Measurements from ENCODE around the gene MAST3. TPM values are rescaled to one million over a fixed set of nuclear protein-coding genes. Genes with fewer than 3 reads are reported as not detected.
"Not testable (repeated sequence)": the region's sequence is repeated elsewhere in the genome, so short reads cannot be mapped to it uniquely, and the experiment has no call there.

The MAST3 gene
- total RNA-seq, 1 donor from 2014 or later, result 5.6 TPM

DNA sequence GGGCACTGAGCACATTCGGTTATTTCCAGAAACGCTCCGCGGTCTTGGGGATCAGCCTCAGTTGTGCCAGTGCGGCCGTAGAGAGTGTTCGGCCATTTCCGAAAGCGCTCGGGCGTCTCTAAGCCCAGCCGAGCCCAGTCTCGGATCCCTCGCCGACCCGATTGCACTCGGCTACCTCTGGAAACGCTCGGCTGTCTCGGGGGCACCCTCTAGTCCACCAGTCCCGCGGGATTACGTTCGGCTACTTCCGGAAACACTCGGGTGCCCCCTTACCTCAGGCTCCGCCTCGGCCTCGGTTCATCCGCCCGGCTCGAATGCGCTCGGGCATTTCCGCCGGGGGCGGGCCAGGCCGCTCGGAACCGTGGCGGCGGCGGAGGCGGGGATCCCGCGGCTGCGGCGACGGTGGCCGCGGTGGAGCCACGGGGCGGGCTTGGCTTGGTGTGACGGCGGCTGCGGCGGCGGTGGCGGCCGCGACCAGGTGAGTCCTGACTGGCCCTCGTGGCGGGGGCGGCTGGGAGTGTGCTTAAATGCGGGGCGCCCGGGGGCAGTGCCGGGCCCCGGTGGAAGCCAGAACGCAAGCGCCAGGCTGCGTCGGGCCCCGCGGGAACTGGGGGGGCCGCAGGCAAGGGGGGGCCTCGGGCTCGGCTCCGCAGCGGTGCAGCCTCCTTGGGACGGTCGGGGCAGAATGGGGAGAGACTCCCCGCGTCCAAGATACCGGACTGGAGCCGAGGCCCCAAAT, 55.4 kb downstream of the MAST3 start, which contains the start of gene PIK3R2:
TSS of gene PIK3R2 (plus strand) at position 347 of the 739 bp plus-strand sequence. CDS start 2,717 bp downstream, outside the sequence.
- intact Hi-C loops (cut with micrococcal nuclease), result no loop called here
- ATAC-seq, result peak; percentile 89
- DNase-seq, result peak; percentile 100

DNA sequence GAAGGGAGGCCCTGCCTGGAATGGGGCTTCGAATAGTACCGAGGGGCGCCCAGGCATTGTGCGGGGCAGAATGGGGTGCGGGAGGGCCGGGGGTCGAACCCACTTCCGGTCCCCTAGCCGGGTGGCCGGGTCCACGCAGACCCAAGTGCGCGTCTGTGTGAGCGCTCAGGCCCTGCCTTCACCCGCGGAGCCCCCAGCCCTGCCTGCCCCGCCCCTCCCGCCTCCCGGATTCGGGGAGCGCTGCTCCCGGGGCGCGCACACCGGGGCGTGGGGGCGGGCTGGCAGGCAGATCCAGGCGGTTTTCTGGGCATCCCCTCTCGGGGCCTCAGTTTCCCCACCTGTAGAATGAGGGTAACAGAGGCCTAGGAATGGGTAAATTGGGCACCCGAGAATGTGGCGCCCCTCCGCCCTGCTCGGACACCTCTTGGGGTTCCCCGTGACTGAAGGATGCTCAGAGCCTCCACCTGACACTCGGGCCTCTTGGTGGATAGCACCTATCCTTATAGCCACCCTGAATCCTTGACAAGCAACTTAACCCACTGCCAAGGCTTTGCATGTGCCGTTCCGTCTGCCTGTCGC, 56.1 kb downstream of the MAST3 start:
- intact Hi-C loops (cut with micrococcal nuclease), result no loop called here
- ATAC-seq (no peak), DNase-seq (no peak)

DNA sequence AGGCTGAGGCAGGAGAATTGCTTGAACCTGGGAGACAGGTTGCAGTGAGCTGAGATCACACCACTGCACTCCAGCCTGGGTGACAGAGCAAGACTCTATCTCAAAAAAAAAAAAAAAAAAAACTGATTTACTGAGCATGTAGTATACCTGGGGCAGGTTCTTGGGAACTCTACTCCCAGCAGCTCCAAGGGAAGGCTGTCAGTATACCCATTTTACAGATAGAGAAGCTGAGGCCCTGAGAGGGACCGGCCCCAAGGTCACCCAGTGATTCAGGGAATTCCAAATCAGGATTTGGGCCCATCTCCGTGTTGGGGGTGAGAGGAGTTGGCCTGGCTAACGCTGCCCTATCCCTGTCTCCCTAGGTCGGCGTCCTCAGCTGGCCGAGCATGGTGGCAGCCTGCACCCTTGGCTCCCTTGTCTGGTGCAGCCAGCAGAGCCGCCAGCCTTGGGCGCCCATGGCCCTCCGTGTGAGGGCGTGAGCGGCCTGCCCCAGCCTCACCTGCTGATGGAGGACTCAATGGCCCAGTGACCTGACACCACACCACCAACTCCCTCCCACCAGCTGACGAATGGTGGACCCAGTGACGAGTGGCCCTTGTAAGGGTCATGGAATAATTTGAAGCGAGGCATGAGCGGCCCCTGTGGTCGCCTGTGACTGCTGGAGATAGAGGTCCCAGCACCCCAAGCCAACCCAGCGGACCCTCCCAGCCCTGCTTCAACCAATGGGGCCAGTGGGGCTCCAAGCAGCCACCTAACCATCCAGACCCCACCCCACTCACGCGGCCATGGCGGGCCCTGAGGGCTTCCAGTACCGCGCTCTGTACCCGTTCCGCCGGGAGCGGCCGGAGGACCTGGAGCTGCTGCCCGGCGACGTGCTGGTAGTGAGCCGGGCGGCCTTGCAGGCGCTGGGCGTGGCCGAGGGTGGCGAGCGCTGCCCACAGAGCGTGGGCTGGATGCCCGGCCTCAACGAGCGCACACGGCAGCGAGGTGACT, 57.8 kb downstream of the MAST3 start:
- ATAC-seq (no peak), DNase-seq (no peak)

DNA sequence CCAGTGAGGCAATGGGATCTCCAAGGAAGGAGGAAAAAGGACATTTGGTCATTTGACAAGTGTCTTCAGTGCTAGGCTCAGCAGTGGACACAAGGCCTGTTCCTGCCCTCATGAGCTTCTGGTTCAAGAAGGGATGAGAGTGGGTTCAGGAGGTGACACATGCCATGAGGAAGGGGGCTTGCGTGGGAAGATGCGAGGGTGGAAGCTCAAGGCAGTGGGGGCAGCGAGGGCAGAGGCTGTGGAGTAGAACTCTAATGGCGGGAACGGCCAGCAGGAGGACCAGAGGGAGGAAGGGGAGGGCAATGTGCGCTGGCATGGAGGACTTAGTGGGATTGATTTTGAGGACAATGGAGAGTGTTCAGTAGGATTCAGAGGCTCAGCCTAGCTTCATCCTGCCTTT, 58.7 kb downstream of the MAST3 start:
- ATAC-seq, result no peak
- DNase-seq, result no peak
- intact Hi-C loops (cut with micrococcal nuclease), result no loop called here

More for the DNA sequence above, 57.8 kb downstream of the MAST3 start:
- intact Hi-C loops (cut with micrococcal nuclease), result no loop called here

DNA sequence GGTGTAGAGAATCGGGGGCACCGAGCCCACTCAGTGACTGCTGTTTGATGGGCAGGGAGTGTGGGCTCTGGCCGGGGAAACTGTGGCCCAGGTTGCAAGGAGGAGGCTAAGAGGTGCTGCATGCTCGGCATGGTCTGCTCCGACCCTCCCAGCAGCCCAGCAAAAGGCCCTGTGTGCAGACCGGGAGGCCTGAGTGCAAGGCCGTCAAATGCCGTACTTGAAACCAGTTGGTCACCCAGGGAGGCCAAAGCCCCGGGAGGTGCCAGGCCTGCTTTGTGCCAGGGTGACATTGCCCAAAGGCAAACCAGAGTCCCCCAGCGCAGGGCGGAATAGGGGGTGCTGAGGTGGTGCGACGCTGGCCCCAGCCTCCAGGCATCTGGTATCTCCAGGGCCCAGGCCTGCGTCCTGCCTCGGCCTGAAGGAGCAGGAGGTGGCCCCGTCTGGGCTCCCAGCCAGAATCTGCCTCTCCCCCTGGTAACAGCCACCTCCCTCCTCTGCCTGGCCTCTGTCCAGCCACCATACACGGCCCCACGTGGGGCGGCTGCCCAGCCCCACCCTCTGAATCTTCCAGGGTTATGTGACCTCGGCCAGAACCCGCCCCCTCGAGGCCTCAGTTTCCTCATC, 59.4 kb downstream of the MAST3 start:
- DNase-seq (peak; percentile 93), ATAC-seq (peak; percentile 25)
- intact Hi-C loops (cut with micrococcal nuclease), result no loop called here

DNA sequence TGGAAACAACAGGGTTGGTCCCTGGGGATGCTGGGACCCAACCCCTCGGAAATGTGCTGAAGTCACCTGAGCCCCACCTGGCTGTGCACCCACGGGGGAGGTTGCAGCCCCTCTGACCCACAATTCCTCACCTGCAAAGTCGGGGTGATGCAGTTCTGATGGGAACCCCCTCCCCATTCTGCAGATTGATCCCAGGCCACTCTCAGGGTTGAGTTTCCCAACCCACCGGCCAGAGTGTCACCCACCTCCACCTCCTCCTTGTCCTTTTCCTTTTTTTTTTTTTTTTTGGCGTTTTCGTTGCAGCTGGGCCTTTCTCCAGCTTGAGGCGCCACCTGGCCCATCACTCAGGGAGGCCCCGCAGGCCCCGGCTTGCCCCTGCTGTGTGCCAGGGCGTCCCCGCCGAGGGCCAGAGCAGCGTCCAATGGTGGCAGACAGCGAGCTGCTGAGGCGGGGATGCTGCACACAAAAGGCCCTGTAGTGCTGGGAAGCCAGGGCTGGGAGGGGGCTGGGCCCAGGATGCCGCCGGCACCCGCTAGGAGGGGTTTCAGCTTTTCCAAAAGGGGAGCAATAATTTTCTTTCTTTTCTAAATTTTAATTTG, 60.0 kb downstream of the MAST3 start:
- intact Hi-C loops (cut with micrococcal nuclease), result no loop called here
- DNase-seq, result no peak
- ATAC-seq, result no peak

DNA sequence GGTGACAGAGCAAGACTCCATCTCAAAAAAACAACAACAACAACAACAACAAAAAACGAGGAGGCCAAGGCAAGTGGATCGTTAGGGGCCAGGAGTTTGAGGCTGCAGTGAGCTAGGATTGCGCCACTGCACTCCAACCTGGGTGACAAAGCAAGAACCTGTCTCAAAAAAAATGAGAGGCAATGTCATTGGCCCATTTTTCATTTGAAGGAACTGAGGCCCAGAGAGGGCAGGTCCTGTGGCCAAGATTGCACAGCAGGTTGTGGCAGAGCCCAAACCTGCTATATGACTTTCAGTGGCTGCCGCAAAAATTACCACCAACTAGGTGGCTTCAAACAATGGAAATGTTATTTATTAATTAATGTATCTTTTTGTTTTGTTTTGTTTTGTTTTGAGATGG, 60.9 kb downstream of the MAST3 start:
- ATAC-seq (no peak), DNase-seq (no peak)
- intact Hi-C loops (cut with micrococcal nuclease), result no loop called here

DNA sequence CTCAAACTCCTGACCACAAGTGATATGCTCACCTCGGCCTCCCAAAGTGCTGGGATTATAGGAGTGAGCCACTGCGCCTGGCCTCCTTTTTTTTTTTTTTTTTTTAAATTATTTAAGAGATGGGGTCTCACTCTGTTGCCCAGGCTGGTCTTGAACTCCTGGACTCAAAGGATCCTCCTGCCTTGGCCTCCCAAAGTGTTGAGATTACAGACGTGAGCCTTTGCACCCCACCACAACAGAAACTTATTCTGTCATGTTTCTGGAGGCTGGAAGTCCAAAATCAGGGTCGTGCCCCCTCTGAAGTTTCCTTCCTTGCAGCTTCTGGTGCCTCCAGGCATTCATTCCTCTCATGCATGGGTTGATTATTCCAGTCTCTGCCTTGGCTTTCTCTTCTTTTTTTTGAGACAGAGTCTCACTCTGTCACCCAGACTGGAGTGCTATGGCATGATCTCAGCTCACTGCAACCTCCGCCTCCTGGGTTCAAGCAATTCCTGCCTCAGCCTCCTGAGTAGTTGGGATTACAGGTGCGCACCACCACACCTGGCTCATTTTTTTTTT, 61.6 kb downstream of the MAST3 start:
- not testable (repeated sequence) for ATAC-seq

DNA sequence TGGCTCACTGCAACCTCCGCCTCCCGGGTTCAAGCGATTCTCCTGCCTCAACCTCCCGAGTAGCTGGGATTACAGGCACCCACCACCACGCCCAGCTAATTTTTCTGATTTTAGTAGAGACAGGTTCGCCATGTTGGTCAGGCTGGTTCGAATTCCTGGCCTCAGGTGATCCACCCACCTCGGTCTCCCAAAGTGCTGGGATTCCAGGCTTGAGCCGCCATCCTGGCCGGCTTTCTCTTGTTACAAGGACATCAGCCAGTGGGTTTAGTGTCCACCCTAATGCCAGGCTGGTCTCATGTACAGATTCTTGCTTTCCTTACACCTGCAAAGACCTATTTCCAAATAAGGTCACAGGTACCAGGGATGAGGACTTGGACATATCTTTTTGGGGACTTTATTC, 62.2 kb downstream of the MAST3 start:
- intact Hi-C loops (cut with micrococcal nuclease), result no loop called here
- DNase-seq (no peak), ATAC-seq (no peak)

More for the DNA sequence above, 61.6 kb downstream of the MAST3 start:
- intact Hi-C loops (cut with micrococcal nuclease); DNase-seq: not testable (repeated sequence)

DNA sequence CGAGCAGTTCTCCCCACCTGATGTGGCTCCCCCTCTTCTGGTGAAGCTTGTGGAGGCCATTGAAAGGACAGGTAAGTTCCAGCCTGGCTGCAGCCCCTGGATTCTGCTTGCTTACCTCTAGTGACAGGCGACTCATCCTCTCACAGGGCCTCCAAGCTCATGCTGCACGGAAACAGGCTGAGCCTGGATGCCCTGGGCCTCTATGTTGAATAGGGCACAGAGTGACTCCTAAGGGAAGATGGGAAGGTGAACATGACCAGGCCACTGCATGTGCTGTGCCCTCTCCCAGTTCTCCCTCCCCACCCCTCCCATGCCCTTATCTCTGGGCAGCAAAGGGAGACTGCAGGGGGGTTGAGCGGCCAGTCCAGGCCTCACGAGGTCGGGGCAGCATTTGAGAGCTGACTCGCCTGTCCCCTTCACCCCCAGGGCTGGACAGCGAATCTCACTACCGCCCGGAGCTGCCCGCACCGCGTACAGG, 63.0 kb downstream of the MAST3 start:
- intact Hi-C loops (cut with micrococcal nuclease), result no loop called here
- peak; percentile 47 for DNase-seq
- ATAC-seq, result peak; percentile 54

DNA sequence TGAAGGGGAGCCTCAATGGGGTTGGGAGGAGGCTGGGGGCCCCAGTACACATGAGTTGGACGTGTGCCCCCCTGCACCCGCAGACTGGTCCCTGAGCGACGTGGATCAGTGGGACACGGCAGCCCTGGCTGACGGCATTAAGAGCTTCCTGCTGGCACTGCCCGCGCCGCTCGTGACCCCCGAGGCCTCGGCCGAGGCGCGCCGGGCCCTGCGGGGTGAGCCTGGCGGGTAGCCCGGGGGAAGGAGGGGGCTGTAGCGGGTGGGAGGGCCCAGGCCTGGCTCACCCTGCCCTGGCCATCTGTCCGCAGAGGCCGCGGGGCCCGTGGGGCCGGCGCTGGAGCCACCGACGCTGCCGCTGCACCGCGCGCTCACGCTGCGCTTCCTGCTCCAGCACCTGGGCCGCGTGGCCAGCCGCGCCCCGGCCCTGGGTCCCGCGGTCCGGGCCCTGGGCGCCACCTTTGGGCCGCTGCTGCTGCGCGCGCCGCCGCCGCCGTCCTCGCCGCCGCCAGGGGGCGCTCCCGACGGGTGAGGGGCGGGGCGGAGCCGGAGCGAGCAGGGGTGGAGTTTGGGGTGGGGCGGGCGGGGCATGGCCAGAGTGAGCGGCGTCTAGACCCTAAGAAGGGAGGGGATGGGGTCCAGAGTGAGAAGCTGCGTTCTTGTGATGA, 63.5 kb downstream of the MAST3 start:
- DNase-seq (peak; percentile 89), ATAC-seq (peak; percentile 74)
- intact Hi-C loops (cut with micrococcal nuclease), result no loop called here

DNA sequence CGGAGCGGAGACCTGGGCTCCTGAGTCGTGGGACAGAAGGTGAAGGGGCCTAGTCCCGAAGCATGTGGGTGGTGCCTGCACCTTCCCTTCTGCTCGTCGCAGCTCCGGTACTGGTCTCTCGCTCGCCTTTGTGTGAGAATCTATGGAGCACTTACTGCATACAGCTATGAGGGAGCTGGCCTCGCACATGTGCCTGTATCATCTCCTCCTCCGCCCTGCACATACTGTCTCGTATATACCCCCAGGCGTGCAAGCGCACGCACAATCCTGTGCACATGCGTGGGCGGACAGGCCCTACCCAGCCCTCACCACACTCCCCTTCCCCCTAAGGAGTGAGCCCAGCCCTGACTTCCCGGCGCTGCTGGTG, 64.0 kb downstream of the MAST3 start:
- DNase-seq, result no peak
- no peak for ATAC-seq

DNA sequence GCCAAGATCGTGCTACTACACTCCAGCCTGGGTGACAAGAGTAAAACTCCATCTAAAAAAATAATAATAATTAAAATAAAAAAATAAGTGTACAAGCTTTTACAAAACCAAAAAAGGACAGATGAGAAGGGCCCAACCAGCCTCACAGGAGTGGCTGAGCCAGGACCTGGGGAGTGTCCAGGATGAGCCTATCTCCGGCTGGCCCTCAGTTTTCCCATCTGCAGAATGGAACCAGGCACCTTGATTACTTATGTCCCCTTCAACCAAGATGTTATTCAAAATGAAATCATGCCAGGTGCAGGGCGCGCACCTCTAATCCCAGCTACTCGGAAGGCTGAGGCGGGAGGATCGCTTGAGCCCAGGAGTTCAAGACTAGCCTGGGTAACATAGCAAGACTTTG, 66.5 kb downstream of the MAST3 start:
- ATAC-seq (no peak), DNase-seq (no peak)
- intact Hi-C loops (cut with micrococcal nuclease), result no loop called here

More for the DNA sequence above, 64.0 kb downstream of the MAST3 start:
- intact Hi-C loops (cut with micrococcal nuclease), result no loop called here

DNA sequence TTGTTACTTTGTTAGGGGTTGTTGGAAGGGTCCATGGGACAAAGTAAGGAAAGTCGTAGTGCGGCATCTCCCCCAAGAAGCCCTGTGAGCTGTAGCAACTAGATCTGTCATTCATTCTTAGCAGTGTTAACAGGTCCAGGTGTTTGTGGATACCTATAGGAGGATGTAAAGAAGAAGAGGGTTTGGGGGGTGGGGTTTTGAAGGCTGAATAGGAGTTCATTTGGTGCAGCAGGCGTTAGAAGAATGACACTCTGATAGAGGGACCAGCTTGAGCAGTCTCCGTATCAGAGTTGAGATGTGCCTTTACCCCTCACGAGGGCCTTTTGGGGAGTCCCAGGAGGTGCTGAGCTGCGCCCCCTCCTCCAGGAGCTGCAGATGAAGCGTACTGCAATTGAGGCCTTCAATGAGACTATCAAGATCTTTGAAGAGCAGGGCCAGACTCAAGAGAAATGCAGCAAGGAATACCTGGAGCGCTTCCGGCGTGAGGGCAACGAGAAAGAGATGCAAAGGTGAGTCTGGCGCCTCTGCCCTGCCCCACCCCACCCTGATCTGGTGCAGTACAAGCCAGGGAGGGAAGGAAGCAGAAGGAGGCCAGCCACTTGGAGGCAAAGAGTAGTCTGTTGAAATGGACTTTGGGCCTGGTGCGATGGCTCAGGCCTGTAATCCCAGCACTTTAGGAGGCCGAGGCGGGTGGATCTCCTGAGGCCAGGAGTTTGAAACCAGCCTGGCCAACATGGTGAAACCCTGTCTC, 68.4 kb downstream of the MAST3 start:
- DNase-seq, result no peak
- intact Hi-C loops (cut with micrococcal nuclease), result no loop called here
- no peak for ATAC-seq

DNA sequence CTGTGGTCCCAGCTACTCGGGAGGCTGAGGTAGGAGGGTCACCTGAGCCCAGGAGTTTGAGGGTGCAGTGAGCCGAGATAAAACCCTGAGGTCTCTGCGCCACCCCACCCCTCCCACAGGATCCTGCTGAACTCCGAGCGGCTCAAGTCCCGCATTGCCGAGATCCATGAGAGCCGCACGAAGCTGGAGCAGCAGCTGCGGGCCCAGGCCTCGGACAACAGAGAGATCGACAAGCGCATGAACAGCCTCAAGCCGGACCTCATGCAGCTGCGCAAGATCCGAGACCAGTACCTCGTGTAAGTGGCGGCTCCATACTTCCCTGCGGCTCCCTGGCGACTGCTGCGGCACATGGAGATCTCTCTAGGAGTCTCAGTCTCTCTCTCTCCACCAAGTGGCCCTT, 69.4 kb downstream of the MAST3 start:
- intact Hi-C loops (cut with micrococcal nuclease), result no loop called here
- DNase-seq (no peak), ATAC-seq (no peak)

DNA sequence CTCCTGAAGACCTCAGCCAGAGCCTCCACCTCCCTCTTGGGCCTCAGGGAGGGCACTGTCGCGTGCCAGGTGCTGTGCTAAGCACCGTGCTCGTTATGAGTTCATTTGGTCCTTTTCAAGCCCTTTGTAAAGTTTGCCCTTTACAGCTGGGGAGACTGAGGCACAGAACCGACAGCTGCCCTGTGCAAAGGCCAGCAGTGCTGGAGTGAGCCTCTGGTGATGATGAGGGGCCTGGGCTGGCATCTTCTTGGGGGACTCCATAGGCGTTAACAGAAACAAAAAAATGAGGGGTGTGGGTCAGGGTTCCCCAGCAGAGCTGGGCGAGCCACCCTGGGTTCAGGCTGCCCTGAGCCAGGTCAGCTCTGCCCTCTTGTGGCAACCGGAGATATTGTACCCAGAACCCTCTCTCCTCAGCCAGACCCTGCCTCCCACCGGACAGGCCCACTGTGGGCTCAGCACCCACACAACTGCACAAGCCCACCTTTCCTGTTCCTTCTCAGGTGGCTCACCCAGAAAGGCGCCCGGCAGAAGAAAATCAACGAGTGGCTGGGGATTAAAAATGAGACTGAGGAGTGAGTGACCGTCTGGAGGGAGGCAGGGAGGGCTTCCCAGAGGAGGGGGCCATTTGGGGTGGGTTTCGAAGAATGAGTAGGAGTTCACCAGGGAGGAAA, 70.5 kb downstream of the MAST3 start:
- intact Hi-C loops (cut with micrococcal nuclease), result no loop called here
- ATAC-seq, result peak; percentile 46
- DNase-seq, result peak; percentile 53
